ENCODE results near the gene NDUFA8. TPM values are rescaled to one million over a fixed set of nuclear protein-coding genes. Genes with fewer than 3 reads are reported as not detected.
A peak's percentile ranks its signal among the peaks of the same experiment; 100 is the strongest.

NDUFA8 gene
- total RNA-seq, 1 experiment from 2014 or later, result 60.7 TPM

DNA sequence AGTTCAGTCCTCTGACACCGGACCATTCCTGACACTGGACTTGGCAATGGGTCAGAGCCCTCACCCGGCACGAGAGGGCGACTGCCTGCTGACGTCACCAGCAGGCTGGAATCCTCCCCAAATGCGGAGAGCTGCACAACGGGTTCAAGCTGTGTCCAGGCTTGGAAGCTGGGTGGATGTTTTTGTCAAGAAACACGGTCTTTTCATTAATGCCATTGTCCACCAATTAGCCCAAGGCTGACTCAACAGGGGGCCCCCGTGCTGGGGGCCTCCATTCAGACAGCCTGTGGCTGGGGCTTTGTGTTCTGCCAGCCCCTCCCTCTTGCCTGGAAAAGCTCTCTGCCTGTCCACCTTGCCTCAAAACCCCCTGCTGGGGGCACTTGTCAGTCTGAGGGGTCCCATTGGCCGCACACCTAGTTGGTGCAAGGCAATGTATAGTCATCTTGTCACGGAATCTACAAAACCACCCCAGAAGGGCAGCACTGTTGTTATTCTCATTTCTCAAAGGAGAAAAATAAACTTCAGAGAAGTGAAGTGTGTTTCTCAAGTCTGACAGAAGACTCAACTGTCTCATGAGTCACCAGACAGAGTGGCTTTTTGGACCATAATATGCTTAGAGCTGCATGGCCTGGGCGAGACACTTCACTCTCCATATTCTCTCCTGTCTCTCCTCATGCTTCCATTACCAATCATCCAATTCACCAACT is 24.6 kb downstream of the NDUFA8 start:
- peaks cover 46 to 64% of the 10 kb centered on the region in 2 experiments for H3K4me1 Mint-ChIP-seq

More for the DNA sequence above, 24.6 kb downstream of the NDUFA8 start:
- no peaks in the 10 kb centered on the region for H3K79me2 ChIP-seq (ENCODE audit: insufficient read depth, low read length)
- H2AK5ac ChIP-seq (ENCODE audit: insufficient read length, low read length), result no peak overlapping the region
- no peak overlapping the region for H2BK12ac ChIP-seq (ENCODE audit: insufficient read length, low read depth, low read length)
- no peak overlapping the region; a peak in 1 of 7 replicates for H3K27ac Mint-ChIP-seq
- H3K27me3 Mint-ChIP-seq (ENCODE audit: low read depth), result peaks cover 34% of the 10 kb centered on the region
- H4K20me1 ChIP-seq (ENCODE audit: control insufficient read depth, insufficient read depth, insufficient read length), result no peaks in the 10 kb centered on the region
- H3K79me1 ChIP-seq (ENCODE audit: insufficient read depth, low read depth, low read length, poor library complexity, severe bottlenecking), result no peaks in the 10 kb centered on the region
- no peaks in the 10 kb centered on the region; a peak in 1 of 5 replicates for H3K9me3 Mint-ChIP-seq
- no peak overlapping the region for H2BK120ac ChIP-seq (ENCODE audit: low read depth, low read length, poor library complexity, severe bottlenecking)
- H3K4ac ChIP-seq (ENCODE audit: low read depth, low read length), result no peak overlapping the region
- H4K5ac ChIP-seq (ENCODE audit: insufficient read length, low read depth, low read length), result no peak overlapping the region
- no peaks in the 10 kb centered on the region; a peak in 1 of 7 replicates for H3K36me3 Mint-ChIP-seq (ENCODE audit: insufficient read depth in 1 of 3, low read depth in 3 of 3)
- no peak overlapping the region for H2AFZ ChIP-seq (ENCODE audit: low read length)
- no peak overlapping the region for H3K14ac ChIP-seq (ENCODE audit: insufficient read depth, low read length)
- H3K9me3 ChIP-seq (ENCODE audit: control insufficient read depth, low read depth, low read length), result no peaks in the 10 kb centered on the region
- H3K4me2 ChIP-seq (ENCODE audit: insufficient read depth, insufficient read length, low read length), result no peak overlapping the region
- WGBS (ENCODE audit: extremely low coverage, insufficient read length, low lambda C conversion rate), result no CpG with 5 or more reads among the region's 12 CpGs
- no peak overlapping the region for H3K18ac ChIP-seq (ENCODE audit: insufficient read length, low read depth, low read length)
- no peak overlapping the region for H2BK20ac ChIP-seq (ENCODE audit: low read depth, low read length, poor library complexity, severe bottlenecking)
- no peaks in the 10 kb centered on the region for H3K23me2 ChIP-seq (ENCODE audit: insufficient read length, low read depth, low read length, poor library complexity, severe bottlenecking)
- H2BK5ac ChIP-seq (ENCODE audit: insufficient read length, low read length), result no peak overlapping the region
- no peak overlapping the region for H4K91ac ChIP-seq (ENCODE audit: insufficient read length, low read depth, low read length)
- no peak for DNase-seq
- H3K4me3 Mint-ChIP-seq, result peak overlapping the region in 1 of 2 experiments; percentile 35; a peak in 2 of 5 replicates
- no peak overlapping the region for H4K8ac ChIP-seq (replicated peaks; ENCODE audit: insufficient read length, low read depth, low read length)
- no peak overlapping the region for H3K9ac ChIP-seq (ENCODE audit: extremely low read depth, insufficient read length, low read length)
- H2BK15ac ChIP-seq (ENCODE audit: low read depth, low read length), result no peak overlapping the region
- H3T11ph ChIP-seq (ENCODE audit: low read length), result no peak overlapping the region
- peaks cover 10% of the 10 kb centered on the region; the same call in 1 of the 2 replicates for H3K4me1 ChIP-seq (ENCODE audit: insufficient read depth, low read length)
- no peak overlapping the region for H3K23ac ChIP-seq (ENCODE audit: insufficient read length, low read depth, low read length)
- no peak overlapping the region for H3K56ac ChIP-seq (ENCODE audit: insufficient read length, low read depth, low read length)
- H3K27me3 ChIP-seq (ENCODE audit: insufficient read depth, low read length), result no peaks in the 10 kb centered on the region
- TF ChIP-seq, protein P1, sequence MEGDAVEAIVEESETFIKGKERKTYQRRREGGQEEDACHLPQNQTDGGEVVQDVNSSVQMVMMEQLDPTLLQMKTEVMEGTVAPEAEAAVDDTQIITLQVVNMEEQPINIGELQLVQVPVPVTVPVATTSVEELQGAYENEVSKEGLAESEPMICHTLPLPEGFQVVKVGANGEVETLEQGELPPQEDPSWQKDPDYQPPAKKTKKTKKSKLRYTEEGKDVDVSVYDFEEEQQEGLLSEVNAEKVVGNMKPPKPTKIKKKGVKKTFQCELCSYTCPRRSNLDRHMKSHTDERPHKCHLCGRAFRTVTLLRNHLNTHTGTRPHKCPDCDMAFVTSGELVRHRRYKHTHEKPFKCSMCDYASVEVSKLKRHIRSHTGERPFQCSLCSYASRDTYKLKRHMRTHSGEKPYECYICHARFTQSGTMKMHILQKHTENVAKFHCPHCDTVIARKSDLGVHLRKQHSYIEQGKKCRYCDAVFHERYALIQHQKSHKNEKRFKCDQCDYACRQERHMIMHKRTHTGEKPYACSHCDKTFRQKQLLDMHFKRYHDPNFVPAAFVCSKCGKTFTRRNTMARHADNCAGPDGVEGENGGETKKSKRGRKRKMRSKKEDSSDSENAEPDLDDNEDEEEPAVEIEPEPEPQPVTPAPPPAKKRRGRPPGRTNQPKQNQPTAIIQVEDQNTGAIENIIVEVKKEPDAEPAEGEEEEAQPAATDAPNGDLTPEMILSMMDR (conservative IDR thresholded peaks at IDR 0.05), result 0 out of 3 replicates have a peak, but pooled peaks have one; percentile 21
- no peak overlapping the region for H3K27ac ChIP-seq (ENCODE audit: insufficient read length, low read depth, low read length)

Measured in H9 (cell line).